Measurements from ENCODE around the gene TMEM44. TPM values are rescaled to one million over a fixed set of nuclear protein-coding genes. Genes with fewer than 3 reads are reported as not detected.
A peak's percentile ranks its signal among the peaks of the same experiment; 100 is the strongest.

TMEM44 gene
- total RNA-seq: 48.8 and 76.5 TPM in 2 replicates

GRCh38 chr3:194633349-194634004 is at the start of gene TMEM44:
Gene TMEM44 (minus strand): TSS chr3:194633419. CDS start chr3:194633215, 204 bp downstream.
- peak; percentile 37 for DNase-seq (ENCODE audit: extremely low read depth, low read depth, low spot score)

- no peak for DNase-seq (ENCODE audit: extremely low read depth, low read depth, low spot score)
These were observed 49.6 kb upstream of the TMEM44 start for GRCh38 chr3:194682694-194683310.

GRCh38 chr3:194682189-194682693 is 49.0 kb upstream of the TMEM44 start:
- no peak for DNase-seq (ENCODE audit: extremely low read depth, low read depth, low spot score)

- DNase-seq (ENCODE audit: extremely low read depth, low read depth, low spot score): no peak
These were observed 47.8 kb upstream of the TMEM44 start for GRCh38 chr3:194680888-194681615.

- no peak for DNase-seq (ENCODE audit: extremely low read depth, low read depth, low spot score)
These were observed 43.3 kb upstream of the TMEM44 start for GRCh38 chr3:194676471-194676870.

GRCh38 chr3:194675680-194676079 is 42.5 kb upstream of the TMEM44 start:
- DNase-seq (ENCODE audit: extremely low read depth, low read depth, low spot score): no peak

- no peak for DNase-seq (ENCODE audit: extremely low read depth, low read depth, low spot score)
These were observed 41.9 kb upstream of the TMEM44 start for GRCh38 chr3:194675081-194675640.

GRCh38 chr3:194673761-194674160 is 40.5 kb upstream of the TMEM44 start:
- no peak for DNase-seq (ENCODE audit: extremely low read depth, low read depth, low spot score)

- no peak for DNase-seq (ENCODE audit: extremely low read depth, low read depth, low spot score)
These were observed 39.7 kb upstream of the TMEM44 start for GRCh38 chr3:194672876-194673275.

GRCh38 chr3:194671900-194672808 is 38.9 kb upstream of the TMEM44 start, which contains the start of gene LSG1:
Gene LSG1 (minus strand): TSS chr3:194672191. CDS start chr3:194672162, 29 bp downstream.
- no peak for DNase-seq (ENCODE audit: extremely low read depth, low read depth, low spot score)

- no peak for DNase-seq (ENCODE audit: extremely low read depth, low read depth, low spot score)
These were observed 38.3 kb upstream of the TMEM44 start for GRCh38 chr3:194671511-194671899.

- no peak for DNase-seq (ENCODE audit: extremely low read depth, low read depth, low spot score)
These were observed 34.1 kb upstream of the TMEM44 start for GRCh38 chr3:194667363-194667762.

GRCh38 chr3:194664857-194665256 is 31.6 kb upstream of the TMEM44 start:
- no peak for DNase-seq (ENCODE audit: extremely low read depth, low read depth, low spot score)

- DNase-seq (ENCODE audit: extremely low read depth, low read depth, low spot score): no peak
These were observed 28.7 kb upstream of the TMEM44 start for GRCh38 chr3:194661946-194662345.

GRCh38 chr3:194661374-194661773 is 28.2 kb upstream of the TMEM44 start:
- DNase-seq (ENCODE audit: extremely low read depth, low read depth, low spot score): no peak

- DNase-seq (ENCODE audit: extremely low read depth, low read depth, low spot score): no peak
These were observed 26.6 kb upstream of the TMEM44 start for GRCh38 chr3:194659778-194660177.

- no peak for DNase-seq (ENCODE audit: extremely low read depth, low read depth, low spot score)
These were observed 25.4 kb upstream of the TMEM44 start for GRCh38 chr3:194658477-194659242.

- no peak for DNase-seq (ENCODE audit: extremely low read depth, low read depth, low spot score)
These were observed 24.2 kb upstream of the TMEM44 start for GRCh38 chr3:194657439-194657838.

GRCh38 chr3:194654443-194654842 is 21.2 kb upstream of the TMEM44 start:
- DNase-seq (ENCODE audit: extremely low read depth, low read depth, low spot score): no peak
